HepG2 (cell line): ENCODE results near the gene PAPPA2. TPM values are rescaled to one million over a fixed set of nuclear protein-coding genes. Genes with fewer than 3 reads are reported as not detected.

Experiments used
- ATAC-seq: fragments of 200-7000 bp; cut with Tn5 transposase; 3 replicates; pipeline ENCODE4 v1.9.1; 2020; ENCODE audit warnings: mild to moderate bottlenecking, moderate library complexity
- BruUV-seq: library from RNA; stranded (reverse); fragments of 400-500 nt; replicated peaks from 2 replicates; lab custom pipeline; 2021; lab: Mats Ljungman, UMichigan
- CTCF ChIA-PET: fragments of 300-600 bp; formaldehyde crosslinking; extraction: SDS; loops from one replicate; lab custom pipeline; 2021; ENCODE audit warnings: low total read pairs, inconsistent platforms, low intra/inter-chr PET ratio; lab: Yijun Ruan, JAX
- POLR2A ChIA-PET: fragments of 350-600 bp; sonication (Branson Sonifier 250); formaldehyde crosslinking; loops from one replicate; lab custom pipeline; 2020; ENCODE audit warnings: antibody characterized with exemption, inconsistent platforms; lab: Yijun Ruan, JAX
- DNase-seq: peaks from one replicate; pipeline ENCODE4 v3.0.0-alpha.2; 2015; ENCODE audit warnings: low spot score
- FAIRE-seq: peaks from 3 replicates; lab custom pipeline; 2011; peaks lifted over from hg19 to GRCh38; lab: Jason Lieb, UNC
- H2AFZ ChIP-seq: one replicate; pipeline ENCODE4 v1.6.1; 2011; ENCODE audit warnings: low read length, inconsistent platforms
- H3K27ac ChIP-seq: fragments of 300-600 bp; 3 replicates; pipeline ENCODE4 v1.8.0; 2011; ENCODE audit warnings: mixed run types, mild to moderate bottlenecking, mixed read lengths, low read length, inconsistent platforms; ENCODE audit not compliant: insufficient read depth; ENCODE audit errors: extremely low read length
- H3K27me3 ChIP-seq, 2 experiments: fragments of 200-600 bp in 1 of 2; 2 replicates in 1 of 2; 3 replicates in 1 of 2; pipeline versions ENCODE4 v1.6.0 to v1.8.0; 2011; ENCODE audit warnings: low read length in 2 of 2, mild to moderate bottlenecking in 2 of 2, moderate library complexity in 2 of 2, inconsistent platforms in 1 of 2; ENCODE audit not compliant: insufficient read depth in 2 of 2, control insufficient read depth in 1 of 2
- H3K36me3 ChIP-seq, 2 experiments: fragments of 200-600 bp in 1 of 2; replicated peaks in 1 of 2; 2 replicates in 1 of 2; 3 replicates in 1 of 2; pipeline versions ENCODE4 v1.5.1 to v1.8.0; 2011; ENCODE audit warnings: low read length in 2 of 2, inconsistent platforms in 1 of 2; ENCODE audit not compliant: insufficient read depth in 2 of 2, control insufficient read depth in 1 of 2
- H3K4me1 ChIP-seq: 2 replicates; pipeline ENCODE4 v1.5.1; 2012; ENCODE audit warnings: low read length, inconsistent platforms; ENCODE audit not compliant: insufficient read depth
- H3K4me2 ChIP-seq: 2 replicates; pipeline ENCODE4 v1.6.0; 2011; ENCODE audit warnings: low read depth, low read length, inconsistent platforms
- H3K4me3 ChIP-seq, 3 experiments: fragments of 200-600 bp in 1 of 3; sonication (generic), shearing (Covaris generic) in 1 of 3; replicated peaks in 1 of 3; 2 replicates each; pipeline ENCODE4 v1.5.1; 2011 to 2016; ENCODE audit warnings: low read length in 3 of 3, inconsistent platforms in 2 of 3, low read depth in 2 of 3, mild to moderate bottlenecking in 2 of 3, control low read depth in 1 of 3, mixed read lengths in 1 of 3; ENCODE audit not compliant: insufficient read depth in 1 of 3
- H3K79me2 ChIP-seq: one replicate; pipeline ENCODE4 v1.6.1; 2011; ENCODE audit warnings: low read length, inconsistent platforms; ENCODE audit not compliant: insufficient read depth
- H3K9ac ChIP-seq: 2 replicates; pipeline ENCODE4 v1.6.0; 2011; ENCODE audit warnings: mild to moderate bottlenecking, low read depth, low read length, inconsistent platforms; ENCODE audit not compliant: insufficient read depth
- H3K9me3 ChIP-seq: 2 replicates; pipeline ENCODE4 v1.5.1; 2012; ENCODE audit warnings: mild to moderate bottlenecking, low read length
- H4K20me1 ChIP-seq: 2 replicates; pipeline ENCODE4 v1.6.0; 2011; ENCODE audit warnings: inconsistent platforms, mild to moderate bottlenecking, low read length, moderate library complexity; ENCODE audit not compliant: insufficient read depth
- DNMT1 ChIP-seq: sonication (generic); formaldehyde crosslinking; IDR thresholded peaks from 2 replicates; pipeline ENCODE4 v1.5.1; 2020; ENCODE audit warnings: mild to moderate bottlenecking, missing genetic modification reagents
- GABPA ChIP-seq, 2 experiments: IDR thresholded peaks; 2 replicates each; pipeline ENCODE4 v1.6.1; 2011 to 2016; ENCODE audit warnings: low read depth in 2 of 2, low read length in 1 of 2, missing biosample characterization in 1 of 2, missing genetic modification characterization in 1 of 2
- HMG20A ChIP-seq: IDR thresholded peaks from 2 replicates; pipeline ENCODE4 v1.6.1; 2016; ENCODE audit warnings: borderline replicate concordance
- NCOA1 ChIP-seq: sonication (generic); formaldehyde crosslinking; IDR thresholded peaks from 2 replicates; pipeline ENCODE4 v1.9.0; 2021; ENCODE audit warnings: missing genetic modification reagents
- POLR2A ChIP-seq, 2 experiments: IDR thresholded peaks; 2 replicates each; pipeline ENCODE4 v1.6.1; 2011; ENCODE audit warnings: low read depth in 2 of 2, low read length in 2 of 2, mild to moderate bottlenecking in 1 of 2, moderate library complexity in 1 of 2; ENCODE audit not compliant: insufficient read depth in 1 of 2
- RBM39 ChIP-seq: fragments of 200-400 bp; formaldehyde crosslinking; IDR thresholded peaks from one replicate; pipeline ENCODE4 v1.6.1; 2018; ENCODE audit warnings: antibody characterized with exemption, mild to moderate bottlenecking, low read depth, low read length; ENCODE audit not compliant: poor library complexity, severe bottlenecking
- STAG1 ChIP-seq: sonication (generic); formaldehyde crosslinking; IDR thresholded peaks from 2 replicates; pipeline ENCODE4 v1.4.0; 2020; ENCODE audit warnings: missing genetic modification reagents
- ZFP62 ChIP-seq: sonication (generic); formaldehyde crosslinking; IDR thresholded peaks from 2 replicates; pipeline ENCODE4 v1.4.0; 2020; ENCODE audit warnings: missing genetic modification reagents
- ZNF24 ChIP-seq: fragments of 450-650 bp; IDR thresholded peaks from 2 replicates; pipeline ENCODE4 v1.6.1; 2017; ENCODE audit warnings: antibody characterized with exemption, mild to moderate bottlenecking
- ZNF354B ChIP-seq: sonication (generic); formaldehyde crosslinking; IDR thresholded peaks from 2 replicates; pipeline ENCODE4 v1.8.0; 2022; ENCODE audit warnings: mild to moderate bottlenecking, missing genetic modification reagents
- ZNF709 ChIP-seq: sonication (generic); formaldehyde crosslinking; IDR thresholded peaks from 2 replicates; pipeline ENCODE4 v1.5.0; 2020; ENCODE audit warnings: mild to moderate bottlenecking, missing genetic modification reagents
- ZNF776 ChIP-seq: sonication (generic); formaldehyde crosslinking; IDR thresholded peaks from 2 replicates; pipeline ENCODE4 v1.4.0; 2020; ENCODE audit warnings: mild to moderate bottlenecking, missing genetic modification reagents
- ZNF841 ChIP-seq: sonication (generic); formaldehyde crosslinking; IDR thresholded peaks from 2 replicates; pipeline ENCODE4 v1.8.1; 2023; ENCODE audit warnings: missing genetic modification reagents, borderline replicate concordance
- WGBS: methylation state at CpG from one replicate; pipeline ENCODE4 v1.1.6; 2017; ENCODE audit warnings: low lambda C conversion rate; 5-methylcytosine and 5-hydroxymethylcytosine counted together
- in situ Hi-C: cut with HindIII; loops from 2 replicates; pipeline ENCODE4 v1.10.0; 2017; ENCODE audit warnings: low pct_unique_long_range_greater_than_20kb; ENCODE audit not compliant: extremely low pct_ligation_motif_present
- intact Hi-C: fragments of 100-400 bp; cut with micrococcal nuclease; formaldehyde crosslinking; loops from one replicate; pipeline ENCODE4 v1.10.0; 2022; ENCODE audit not compliant: unreplicated experiment
- polyA plus RNA-seq, 8 experiments: library from polyadenylated mRNA; depleted of rRNA in 3 of 8; stranded (reverse) in 7 of 8; unstranded in 1 of 8; fragments of >200 nt; fragmentation: Illumina TruSeq in 4 of 8; extraction: Trizol in 4 of 8; gene quantifications; 2 replicates each; pipeline versions ENCODE4 v1.2.1 to v1.2.3, GENCODE V29; 2011 to 2016; ENCODE audit warnings: low read depth in 4 of 8, missing spikeins in 1 of 8, mixed read lengths in 1 of 8; ENCODE audit not compliant: insufficient read depth in 1 of 8
- total RNA-seq, 5 experiments: library from RNA; depleted of rRNA; stranded (reverse); fragments of >200 nt; fragmentation: Illumina TruSeq; extraction: Trizol; gene quantifications; 2 replicates each; pipeline ENCODE4 v1.2.3, GENCODE V29; 2016; ENCODE audit warnings: low read depth in 1 of 5
- TF ChIP-seq, protein P1 (sequence below): sonication (generic); formaldehyde crosslinking; IDR thresholded peaks from 2 replicates; pipeline ENCODE4 v1.4.0; 2020; ENCODE audit warnings: mild to moderate bottlenecking, low read depth, missing genetic modification reagents
- TF ChIP-seq, protein P2 (sequence below), 2 experiments: IDR thresholded peaks; 2 replicates each; pipeline ENCODE4 v1.6.1; 2011 to 2012; ENCODE audit warnings: low read length in 2 of 2, borderline replicate concordance in 1 of 2, low read depth in 1 of 2, mild to moderate bottlenecking in 1 of 2, moderate library complexity in 1 of 2
- TF ChIP-seq, protein P3 (sequence below): IDR thresholded peaks from 2 replicates; pipeline ENCODE4 v1.6.1; 2018; ENCODE audit warnings: missing genetic modification reagents

PAPPA2 gene
- total and polyA plus RNA-seq, 2 of the 13 experiments (the other 11 are each of a cell fraction or from before 2014, with no cell fraction given), result 0.01 TPM; not detected in 1

DNA sequence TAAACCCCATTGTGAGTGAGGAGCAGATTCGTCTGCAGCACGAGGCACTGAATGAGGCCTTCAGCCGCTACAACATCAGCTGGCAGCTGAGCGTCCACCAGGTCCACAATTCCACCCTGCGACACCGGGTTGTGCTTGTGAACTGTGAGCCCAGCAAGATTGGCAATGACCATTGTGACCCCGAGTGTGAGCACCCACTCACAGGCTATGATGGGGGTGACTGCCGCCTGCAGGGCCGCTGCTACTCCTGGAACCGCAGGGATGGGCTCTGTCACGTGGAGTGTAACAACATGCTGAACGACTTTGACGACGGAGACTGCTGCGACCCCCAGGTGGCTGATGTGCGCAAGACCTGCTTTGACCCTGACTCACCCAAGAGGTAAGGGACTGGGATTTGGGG is 132.2 kb downstream of the PAPPA2 start:
- POLR2A ChIA-PET, result no interaction called here
- no peaks in the 10 kb centered on the region for H3K4me1 ChIP-seq
- no peak overlapping the region for H3K27ac ChIP-seq
- FAIRE-seq, result no peak
- intact Hi-C loops, result no loop called here
- no peaks in the 10 kb centered on the region for H3K36me3 ChIP-seq
- H3K4me3 ChIP-seq, result no peak overlapping the region
- in situ Hi-C loops, result no loop called here
- no peak for ATAC-seq
- H3K9me3 ChIP-seq, result no peaks in the 10 kb centered on the region
- no peak overlapping the region for H3K4me2 ChIP-seq
- no peak overlapping the region for H3K9ac ChIP-seq
- H3K27me3 ChIP-seq, result no peaks in the 10 kb centered on the region; a peak in 1 of 5 replicates
- TF ChIP-seq ZFP62 (CRISPR knock-in tag) (no peak), ZNF354B (CRISPR knock-in tag) (no peak), RBM39 (no peak), NCOA1 (CRISPR knock-in tag) (no peak), ZNF841 (CRISPR knock-in tag) (no peak), ZNF24 (no peak), ZNF709 (CRISPR knock-in tag) (no peak), HMG20A (no peak), ZNF776 (CRISPR knock-in tag) (no peak)
- TF ChIP-seq, protein P1, sequence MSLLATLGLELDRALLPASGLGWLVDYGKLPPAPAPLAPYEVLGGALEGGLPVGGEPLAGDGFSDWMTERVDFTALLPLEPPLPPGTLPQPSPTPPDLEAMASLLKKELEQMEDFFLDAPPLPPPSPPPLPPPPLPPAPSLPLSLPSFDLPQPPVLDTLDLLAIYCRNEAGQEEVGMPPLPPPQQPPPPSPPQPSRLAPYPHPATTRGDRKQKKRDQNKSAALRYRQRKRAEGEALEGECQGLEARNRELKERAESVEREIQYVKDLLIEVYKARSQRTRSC (CRISPR knock-in tag), result no peak
- WGBS, result no CpG with 5 or more reads among the region's 16 CpGs
- no peaks in the 10 kb centered on the region for H3K79me2 ChIP-seq
- DNase-seq, result no peak
- CTCF ChIA-PET, result no interaction called here
- no peaks in the 10 kb centered on the region for H4K20me1 ChIP-seq
- no TSS peak for BruUV-seq
- no peak overlapping the region for H2AFZ ChIP-seq

DNA sequence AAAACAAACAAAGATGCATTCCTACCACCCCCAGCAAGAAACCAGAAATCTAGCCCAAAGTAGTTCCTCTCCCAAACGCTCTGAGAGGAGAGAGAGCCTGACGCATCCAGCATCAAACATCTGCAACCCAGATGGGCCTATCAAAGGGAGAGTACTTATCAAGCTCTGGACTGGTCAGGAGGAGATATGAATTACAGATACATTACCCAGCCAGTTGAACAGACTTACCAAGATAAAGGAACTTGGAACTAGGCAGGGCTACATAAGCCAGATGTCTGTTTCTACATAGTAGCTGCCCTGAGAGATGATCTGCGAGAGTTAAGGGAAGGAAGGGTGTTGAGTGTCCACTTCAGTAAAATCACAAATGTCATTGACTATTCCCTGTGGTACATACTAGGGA is 138.4 kb downstream of the PAPPA2 start:
- Histone ChIP-seq H3K9me3 (no peaks in the 10 kb centered on the region), H4K20me1 (no peaks in the 10 kb centered on the region), H3K4me3 (no peak overlapping the region), H3K27ac (no peak overlapping the region), H3K79me2 (no peaks in the 10 kb centered on the region), H3K36me3 (no peaks in the 10 kb centered on the region), H3K4me1 (peaks cover 13% of the 10 kb centered on the region; the same call in 1 of the 2 replicates), H2AFZ (no peak overlapping the region), H3K27me3 (no peaks in the 10 kb centered on the region), H3K4me2 (no peak overlapping the region), H3K9ac (no peak overlapping the region)
- ChIA-PET CTCF (no interaction called here), POLR2A (no interaction called here)
- 45% methylated on average over 3 of the region's 3 CpGs for WGBS
- FAIRE-seq (no peak), ATAC-seq (no peak), DNase-seq (no peak)
- intact Hi-C loops (no loop called here), in situ Hi-C loops (no loop called here)
- BruUV-seq, result no TSS peak
- TF ChIP-seq DNMT1 (CRISPR knock-in tag) (no peak), GABPA (IDR thresholded peaks at IDR 0.05; ENCODE audit: low read depth, low read length) (no peak), GABPA (CRISPR knock-in tag; IDR thresholded peaks at IDR 0.05; ENCODE audit: low read depth) (no peak), POLR2A (IDR thresholded peaks at IDR 0.05; ENCODE audit: insufficient read depth in 1 of 2, low read depth in 2 of 2, low read length in 2 of 2) (no peak), STAG1 (CRISPR knock-in tag) (no peak)
- TF ChIP-seq, protein P2, sequence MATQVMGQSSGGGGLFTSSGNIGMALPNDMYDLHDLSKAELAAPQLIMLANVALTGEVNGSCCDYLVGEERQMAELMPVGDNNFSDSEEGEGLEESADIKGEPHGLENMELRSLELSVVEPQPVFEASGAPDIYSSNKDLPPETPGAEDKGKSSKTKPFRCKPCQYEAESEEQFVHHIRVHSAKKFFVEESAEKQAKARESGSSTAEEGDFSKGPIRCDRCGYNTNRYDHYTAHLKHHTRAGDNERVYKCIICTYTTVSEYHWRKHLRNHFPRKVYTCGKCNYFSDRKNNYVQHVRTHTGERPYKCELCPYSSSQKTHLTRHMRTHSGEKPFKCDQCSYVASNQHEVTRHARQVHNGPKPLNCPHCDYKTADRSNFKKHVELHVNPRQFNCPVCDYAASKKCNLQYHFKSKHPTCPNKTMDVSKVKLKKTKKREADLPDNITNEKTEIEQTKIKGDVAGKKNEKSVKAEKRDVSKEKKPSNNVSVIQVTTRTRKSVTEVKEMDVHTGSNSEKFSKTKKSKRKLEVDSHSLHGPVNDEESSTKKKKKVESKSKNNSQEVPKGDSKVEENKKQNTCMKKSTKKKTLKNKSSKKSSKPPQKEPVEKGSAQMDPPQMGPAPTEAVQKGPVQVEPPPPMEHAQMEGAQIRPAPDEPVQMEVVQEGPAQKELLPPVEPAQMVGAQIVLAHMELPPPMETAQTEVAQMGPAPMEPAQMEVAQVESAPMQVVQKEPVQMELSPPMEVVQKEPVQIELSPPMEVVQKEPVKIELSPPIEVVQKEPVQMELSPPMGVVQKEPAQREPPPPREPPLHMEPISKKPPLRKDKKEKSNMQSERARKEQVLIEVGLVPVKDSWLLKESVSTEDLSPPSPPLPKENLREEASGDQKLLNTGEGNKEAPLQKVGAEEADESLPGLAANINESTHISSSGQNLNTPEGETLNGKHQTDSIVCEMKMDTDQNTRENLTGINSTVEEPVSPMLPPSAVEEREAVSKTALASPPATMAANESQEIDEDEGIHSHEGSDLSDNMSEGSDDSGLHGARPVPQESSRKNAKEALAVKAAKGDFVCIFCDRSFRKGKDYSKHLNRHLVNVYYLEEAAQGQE (IDR thresholded peaks at IDR 0.05; ENCODE audit: borderline replicate concordance in 1 of 2, low read depth in 1 of 2, low read length in 2 of 2), result no peak
- TF ChIP-seq, protein P3, sequence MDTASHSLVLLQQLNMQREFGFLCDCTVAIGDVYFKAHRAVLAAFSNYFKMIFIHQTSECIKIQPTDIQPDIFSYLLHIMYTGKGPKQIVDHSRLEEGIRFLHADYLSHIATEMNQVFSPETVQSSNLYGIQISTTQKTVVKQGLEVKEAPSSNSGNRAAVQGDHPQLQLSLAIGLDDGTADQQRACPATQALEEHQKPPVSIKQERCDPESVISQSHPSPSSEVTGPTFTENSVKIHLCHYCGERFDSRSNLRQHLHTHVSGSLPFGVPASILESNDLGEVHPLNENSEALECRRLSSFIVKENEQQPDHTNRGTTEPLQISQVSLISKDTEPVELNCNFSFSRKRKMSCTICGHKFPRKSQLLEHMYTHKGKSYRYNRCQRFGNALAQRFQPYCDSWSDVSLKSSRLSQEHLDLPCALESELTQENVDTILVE, result no peak
